ENCODE results near the gene MRPS33. TPM values are rescaled to one million over a fixed set of nuclear protein-coding genes. Genes with fewer than 3 reads are reported as not detected.

Gene MRPS33
- total and polyA plus RNA-seq, 2 experiments from 2014 or later: 35.4 to 84.8 TPM

DNA sequence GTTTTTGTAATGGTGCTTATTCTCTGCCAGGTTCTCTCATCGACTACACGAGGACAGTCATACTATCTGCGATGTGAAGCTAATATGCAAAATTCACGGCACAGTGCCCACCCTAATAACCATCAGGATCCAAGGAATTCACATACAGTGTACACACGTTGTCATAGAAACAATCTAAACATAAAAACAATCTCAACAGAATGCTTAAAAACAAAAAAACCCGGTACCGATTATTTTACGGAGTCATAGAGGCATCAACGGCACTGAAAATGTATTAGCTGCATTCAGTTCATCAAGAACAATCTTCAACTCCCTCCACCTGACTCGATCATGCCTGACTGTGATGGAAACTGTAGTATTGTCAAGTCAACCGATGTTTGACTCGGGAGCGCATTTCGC is 628 bp downstream of the MRPS33 start:
- Histone ChIP-seq H3K4me1 (ENCODE audit: low read depth) (no peaks in the 10 kb centered on the region), H3K9me3 (ENCODE audit: low read depth) (no peaks in the 10 kb centered on the region), H3K27ac (peak overlapping the region; percentile 80), H3K36me3 (peaks cover 3% of the 10 kb centered on the region), H3K4me3 (peak overlapping the region; percentile 57), H3K27me3 (peaks cover 15% of the 10 kb centered on the region)
- DNase-seq (ENCODE audit: low read depth in 1 of 2, low spot score in 1 of 2): peak in 1 of 2 donors; percentile 51
- TF ChIP-seq, protein P1, sequence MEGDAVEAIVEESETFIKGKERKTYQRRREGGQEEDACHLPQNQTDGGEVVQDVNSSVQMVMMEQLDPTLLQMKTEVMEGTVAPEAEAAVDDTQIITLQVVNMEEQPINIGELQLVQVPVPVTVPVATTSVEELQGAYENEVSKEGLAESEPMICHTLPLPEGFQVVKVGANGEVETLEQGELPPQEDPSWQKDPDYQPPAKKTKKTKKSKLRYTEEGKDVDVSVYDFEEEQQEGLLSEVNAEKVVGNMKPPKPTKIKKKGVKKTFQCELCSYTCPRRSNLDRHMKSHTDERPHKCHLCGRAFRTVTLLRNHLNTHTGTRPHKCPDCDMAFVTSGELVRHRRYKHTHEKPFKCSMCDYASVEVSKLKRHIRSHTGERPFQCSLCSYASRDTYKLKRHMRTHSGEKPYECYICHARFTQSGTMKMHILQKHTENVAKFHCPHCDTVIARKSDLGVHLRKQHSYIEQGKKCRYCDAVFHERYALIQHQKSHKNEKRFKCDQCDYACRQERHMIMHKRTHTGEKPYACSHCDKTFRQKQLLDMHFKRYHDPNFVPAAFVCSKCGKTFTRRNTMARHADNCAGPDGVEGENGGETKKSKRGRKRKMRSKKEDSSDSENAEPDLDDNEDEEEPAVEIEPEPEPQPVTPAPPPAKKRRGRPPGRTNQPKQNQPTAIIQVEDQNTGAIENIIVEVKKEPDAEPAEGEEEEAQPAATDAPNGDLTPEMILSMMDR (IDR thresholded peaks at IDR 0.05; ENCODE audit: low read depth, low read length): no peak

DNA sequence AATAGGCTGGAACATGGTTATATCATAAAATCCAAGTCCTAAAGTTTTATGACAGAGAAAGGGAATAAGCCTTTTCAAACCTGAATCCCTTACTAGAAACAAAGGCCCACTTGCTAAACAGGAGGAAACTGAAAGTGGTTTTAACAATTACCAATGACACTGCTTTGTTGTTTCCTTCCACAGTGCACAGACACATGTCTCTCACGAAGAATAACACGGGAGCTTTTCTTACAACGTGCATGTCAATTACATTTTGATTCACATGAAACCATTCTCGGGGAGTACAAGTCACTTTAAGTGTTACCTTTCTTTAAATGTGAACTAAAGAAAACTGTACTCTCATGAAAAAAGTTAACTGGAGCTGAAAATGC is 1.4 kb downstream of the MRPS33 start:
- Histone ChIP-seq H3K36me3 (peaks cover 3% of the 10 kb centered on the region), H3K27me3 (peaks cover 9% of the 10 kb centered on the region), H3K27ac (no peak overlapping the region), H3K4me3 (no peak overlapping the region), H3K9me3 (ENCODE audit: low read depth) (no peaks in the 10 kb centered on the region), H3K4me1 (ENCODE audit: low read depth) (no peaks in the 10 kb centered on the region)
- TF ChIP-seq, protein P1 (IDR thresholded peaks at IDR 0.05; ENCODE audit: low read depth, low read length): no peak
- no peak for DNase-seq (ENCODE audit: low read depth in 1 of 2, low spot score in 1 of 2)

DNA sequence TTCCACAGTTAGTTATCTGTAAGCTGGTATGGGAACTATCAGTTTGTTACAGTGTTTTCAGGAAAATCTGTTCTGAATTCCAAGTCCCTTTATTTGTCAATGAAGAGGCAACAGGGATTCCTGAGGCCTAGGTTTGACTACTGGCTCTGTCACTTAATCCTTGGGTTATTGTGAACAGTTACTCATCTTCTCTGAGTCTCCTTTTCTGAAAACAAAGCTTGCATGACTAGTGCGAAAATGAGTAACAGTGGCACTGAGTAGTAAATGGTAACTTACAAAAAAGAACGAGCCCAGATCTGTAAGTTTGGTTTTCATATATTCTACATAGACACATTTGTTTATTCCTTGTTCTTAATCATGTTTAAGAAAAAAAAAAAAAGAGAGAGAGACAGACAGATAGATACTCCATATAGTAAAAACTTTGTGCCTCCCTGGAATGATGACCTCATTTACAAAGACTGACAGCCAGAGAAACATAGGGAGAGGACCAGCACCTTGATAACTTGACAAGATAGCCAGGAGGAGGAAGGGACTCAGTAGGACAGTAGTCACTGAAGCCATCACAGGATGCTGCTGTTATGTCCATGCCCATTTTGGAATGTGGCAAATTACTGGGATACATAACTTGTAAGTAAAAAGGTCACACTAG is 1.9 kb downstream of the MRPS33 start:
- Histone ChIP-seq H3K9me3 (ENCODE audit: low read depth) (no peaks in the 10 kb centered on the region), H3K36me3 (peaks cover 6% of the 10 kb centered on the region), H3K4me3 (no peak overlapping the region), H3K27me3 (peaks cover 7% of the 10 kb centered on the region), H3K27ac (no peak overlapping the region), H3K4me1 (ENCODE audit: low read depth) (no peaks in the 10 kb centered on the region)
- TF ChIP-seq, protein P1 (IDR thresholded peaks at IDR 0.05; ENCODE audit: low read depth, low read length): no peak
- no peak for DNase-seq (ENCODE audit: low read depth in 1 of 2, low spot score in 1 of 2)

DNA sequence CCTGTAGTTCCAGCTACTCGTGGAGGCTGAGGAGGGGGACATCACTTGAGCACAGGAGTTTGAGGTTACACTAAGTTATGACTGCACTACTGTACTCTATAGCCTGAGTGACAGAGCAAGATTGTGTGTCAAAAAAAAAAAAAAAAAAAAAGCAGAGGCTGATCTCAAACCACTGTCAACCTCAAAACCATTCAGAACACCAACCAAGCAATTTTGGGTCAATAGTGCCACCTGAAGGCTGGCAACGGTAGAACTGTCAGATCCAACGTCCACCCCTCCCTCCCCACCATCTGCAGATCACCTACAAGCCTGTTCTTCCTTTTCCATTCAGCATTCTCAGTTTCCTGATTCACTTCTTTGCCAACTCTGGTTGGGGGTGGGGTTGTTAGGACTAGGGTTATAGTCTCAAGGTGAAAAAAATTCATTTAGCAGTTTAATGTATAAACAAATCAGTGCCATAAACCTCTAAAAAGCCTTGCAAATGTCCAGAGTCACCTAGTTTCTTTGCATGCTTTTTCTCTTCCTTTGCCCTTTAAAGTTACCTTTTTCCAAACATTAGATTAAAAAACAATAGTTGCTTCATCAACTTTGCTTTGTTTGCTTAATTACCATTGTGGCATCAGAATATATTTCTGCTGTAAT is 2.6 kb downstream of the MRPS33 start:
- Histone ChIP-seq H3K27ac (no peak overlapping the region), H3K4me1 (ENCODE audit: low read depth) (no peaks in the 10 kb centered on the region), H3K27me3 (peaks cover 2% of the 10 kb centered on the region), H3K9me3 (ENCODE audit: low read depth) (no peaks in the 10 kb centered on the region), H3K36me3 (peaks cover 6% of the 10 kb centered on the region), H3K4me3 (no peak overlapping the region)
- TF ChIP-seq, protein P1 (IDR thresholded peaks at IDR 0.05; ENCODE audit: low read depth, low read length): peak; percentile 53
- DNase-seq (ENCODE audit: low read depth in 1 of 2, low spot score in 1 of 2): peak; percentile 66 to 68

DNA sequence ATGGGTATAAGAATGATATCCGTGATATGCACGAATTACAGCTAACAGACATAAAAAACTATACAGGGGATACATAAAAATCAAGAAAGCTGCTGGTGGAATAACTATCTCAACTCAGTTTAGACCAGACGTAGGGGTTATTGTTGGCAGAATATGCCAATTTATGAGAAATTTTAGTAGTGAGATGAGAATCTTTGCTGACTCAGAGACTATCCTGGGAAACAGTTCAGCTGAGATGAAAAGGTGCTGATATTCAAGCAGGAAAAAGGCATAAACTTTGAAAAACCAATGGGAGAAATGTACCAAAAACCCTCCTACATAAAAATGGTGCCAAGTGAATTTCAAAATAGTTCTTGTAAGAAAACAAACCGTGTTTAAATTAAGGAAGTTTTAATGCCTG is 3.3 kb downstream of the MRPS33 start:
- no peaks in the 10 kb centered on the region for H3K4me1 ChIP-seq (ENCODE audit: low read depth)
- no peaks in the 10 kb centered on the region for H3K9me3 ChIP-seq (ENCODE audit: low read depth)
- DNase-seq (ENCODE audit: low read depth in 1 of 2, low spot score in 1 of 2): no peak
- TF ChIP-seq, protein P1 (IDR thresholded peaks at IDR 0.05; ENCODE audit: low read depth, low read length): no peak
- no peak overlapping the region for H3K4me3 ChIP-seq
- H3K36me3 ChIP-seq: peaks cover 6% of the 10 kb centered on the region
- H3K27ac ChIP-seq: no peak overlapping the region
- no peaks in the 10 kb centered on the region for H3K27me3 ChIP-seq

All from cardiac muscle cell (in vitro differentiated cells and primary cell).